Measurements from ENCODE around the gene LNP1.

Gene LNP1

DNA sequence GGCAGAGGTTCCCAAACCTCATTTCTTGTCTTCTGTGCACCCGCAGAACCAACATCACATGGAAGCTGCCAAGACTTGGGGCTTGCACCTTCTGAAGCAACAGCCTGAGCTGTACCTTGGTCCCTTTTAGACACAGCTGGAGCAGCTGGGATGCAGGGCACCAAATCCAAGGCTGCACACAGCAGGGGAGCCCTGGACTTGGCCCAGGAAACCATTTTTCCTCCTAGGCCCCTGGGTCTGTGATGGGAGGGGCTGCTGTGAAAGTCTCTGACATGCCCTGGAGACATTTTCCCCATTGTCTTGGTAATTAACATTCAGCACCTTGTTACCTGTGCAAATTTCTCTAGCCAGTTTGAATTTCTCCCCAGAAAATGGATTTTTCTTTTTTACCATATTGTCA lies 57.5 kb downstream of the LNP1 start:
- no peaks in the 10 kb centered on the region for H3F3A ChIP-seq (ENCODE audit: insufficient read depth)
- no peak overlapping the region for H3K4me2 ChIP-seq (ENCODE audit: low read depth, low read length, poor library complexity, severe bottlenecking)
- no peaks in the 10 kb centered on the region for H3K9me3 ChIP-seq (ENCODE audit: insufficient read depth, low read length)
- no peak overlapping the region for H3K27ac ChIP-seq (ENCODE audit: low read depth, low read length)
- H3K4me3 ChIP-seq (ENCODE audit: insufficient read depth, low read length, poor library complexity, severe bottlenecking): no peak overlapping the region
- no peaks in the 10 kb centered on the region for H3K9me2 ChIP-seq (replicated peaks; ENCODE audit: insufficient read depth, low read length)
- TF ChIP-seq, protein P1, sequence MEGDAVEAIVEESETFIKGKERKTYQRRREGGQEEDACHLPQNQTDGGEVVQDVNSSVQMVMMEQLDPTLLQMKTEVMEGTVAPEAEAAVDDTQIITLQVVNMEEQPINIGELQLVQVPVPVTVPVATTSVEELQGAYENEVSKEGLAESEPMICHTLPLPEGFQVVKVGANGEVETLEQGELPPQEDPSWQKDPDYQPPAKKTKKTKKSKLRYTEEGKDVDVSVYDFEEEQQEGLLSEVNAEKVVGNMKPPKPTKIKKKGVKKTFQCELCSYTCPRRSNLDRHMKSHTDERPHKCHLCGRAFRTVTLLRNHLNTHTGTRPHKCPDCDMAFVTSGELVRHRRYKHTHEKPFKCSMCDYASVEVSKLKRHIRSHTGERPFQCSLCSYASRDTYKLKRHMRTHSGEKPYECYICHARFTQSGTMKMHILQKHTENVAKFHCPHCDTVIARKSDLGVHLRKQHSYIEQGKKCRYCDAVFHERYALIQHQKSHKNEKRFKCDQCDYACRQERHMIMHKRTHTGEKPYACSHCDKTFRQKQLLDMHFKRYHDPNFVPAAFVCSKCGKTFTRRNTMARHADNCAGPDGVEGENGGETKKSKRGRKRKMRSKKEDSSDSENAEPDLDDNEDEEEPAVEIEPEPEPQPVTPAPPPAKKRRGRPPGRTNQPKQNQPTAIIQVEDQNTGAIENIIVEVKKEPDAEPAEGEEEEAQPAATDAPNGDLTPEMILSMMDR (IDR thresholded peaks at IDR 0.05; ENCODE audit: insufficient read depth, low read length, poor library complexity, severe bottlenecking): no peak
- no peak for TF ChIP-seq EZH2phosphoT487 (conservative IDR thresholded peaks at IDR 0.05; ENCODE audit: low read length)
- no peak overlapping the region for H3K9ac ChIP-seq (ENCODE audit: low read length)
- H3K27me3 ChIP-seq (ENCODE audit: low read length): no peaks in the 10 kb centered on the region
- no peaks in the 10 kb centered on the region for H3K36me3 ChIP-seq (ENCODE audit: low read length)
- no peak overlapping the region for H2AFZ ChIP-seq (ENCODE audit: low read depth, low read length, severe bottlenecking)
- no peaks in the 10 kb centered on the region for H3K79me2 ChIP-seq (ENCODE audit: insufficient read depth, low read length)
- H4K20me1 ChIP-seq (ENCODE audit: low read depth, low read length): no peaks in the 10 kb centered on the region

DNA sequence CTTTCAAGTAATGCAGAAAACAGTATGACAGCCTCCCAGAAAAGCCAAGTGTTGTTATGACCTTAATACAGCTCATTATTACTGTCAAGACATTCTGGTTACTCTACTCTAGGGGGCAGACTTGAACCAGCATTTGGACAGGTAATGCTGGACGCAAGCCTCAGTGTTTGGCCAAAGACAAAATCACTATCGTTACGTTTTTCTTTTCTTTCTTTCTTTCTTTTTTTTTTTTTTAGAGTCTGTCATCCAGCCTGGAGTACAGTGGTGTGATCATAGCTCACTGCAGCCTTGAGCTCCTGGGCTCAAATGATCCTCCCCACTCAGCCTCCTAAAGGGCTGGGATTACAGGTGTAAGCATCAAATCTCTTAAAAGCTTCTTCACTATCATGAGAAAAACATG lies 61.7 kb downstream of the LNP1 start:
- H3K4me2 ChIP-seq (ENCODE audit: low read depth, low read length, poor library complexity, severe bottlenecking): no peak overlapping the region
- TF ChIP-seq EZH2phosphoT487 (conservative IDR thresholded peaks at IDR 0.05; ENCODE audit: low read length): no peak
- TF ChIP-seq, protein P1 (IDR thresholded peaks at IDR 0.05; ENCODE audit: insufficient read depth, low read length, poor library complexity, severe bottlenecking): peak; percentile 38

DNA sequence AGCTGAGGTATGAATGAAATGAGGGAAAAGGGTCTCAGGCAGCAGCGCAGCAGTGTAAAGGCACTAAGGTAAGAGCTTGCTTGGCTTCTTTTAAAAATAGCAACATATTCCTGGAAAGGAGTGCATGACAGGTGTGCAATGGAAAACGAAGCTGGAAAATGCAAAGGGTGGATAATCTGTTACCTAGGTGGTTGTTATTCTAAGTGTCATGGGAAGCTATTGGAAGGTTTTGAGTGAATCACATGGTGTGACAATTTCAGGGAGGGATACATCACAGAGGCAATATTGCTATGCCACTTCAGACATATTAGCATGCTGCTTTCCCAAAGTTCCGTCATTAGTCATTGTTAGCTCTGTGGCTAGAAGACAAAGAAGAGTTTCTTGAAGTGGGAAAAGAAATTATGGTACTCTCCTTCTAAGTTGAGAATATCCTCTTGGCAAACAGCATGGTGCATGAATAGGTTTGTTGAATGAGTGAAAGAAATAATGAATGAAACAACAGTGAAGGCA lies 62.4 kb downstream of the LNP1 start:
- H3K36me3 ChIP-seq (ENCODE audit: low read length): no peaks in the 10 kb centered on the region
- H3K4me2 ChIP-seq (ENCODE audit: low read depth, low read length, poor library complexity, severe bottlenecking): no peak overlapping the region
- peaks cover 6% of the 10 kb centered on the region; the same call in 1 of the 2 replicates for H3K9me3 ChIP-seq (ENCODE audit: insufficient read depth, low read length)
- no peaks in the 10 kb centered on the region for H3F3A ChIP-seq (ENCODE audit: insufficient read depth)
- H3K9ac ChIP-seq (ENCODE audit: low read length): no peak overlapping the region
- no peaks in the 10 kb centered on the region for H3K9me2 ChIP-seq (replicated peaks; ENCODE audit: insufficient read depth, low read length)
- no peaks in the 10 kb centered on the region for H3K79me2 ChIP-seq (ENCODE audit: insufficient read depth, low read length)
- H3K27ac ChIP-seq (ENCODE audit: low read depth, low read length): no peak overlapping the region
- H2AFZ ChIP-seq (ENCODE audit: low read depth, low read length, severe bottlenecking): no peak overlapping the region
- no peaks in the 10 kb centered on the region for H3K27me3 ChIP-seq (ENCODE audit: low read length)
- no peak overlapping the region for H3K4me3 ChIP-seq (ENCODE audit: insufficient read depth, low read length, poor library complexity, severe bottlenecking)
- no peaks in the 10 kb centered on the region for H4K20me1 ChIP-seq (ENCODE audit: low read depth, low read length)
- TF ChIP-seq, protein P1 (IDR thresholded peaks at IDR 0.05; ENCODE audit: insufficient read depth, low read length, poor library complexity, severe bottlenecking): no peak
- TF ChIP-seq EZH2phosphoT487 (conservative IDR thresholded peaks at IDR 0.05; ENCODE audit: low read length): no peak

More for the DNA sequence above, 61.7 kb downstream of the LNP1 start:
- H3K27me3 ChIP-seq (ENCODE audit: low read length): no peaks in the 10 kb centered on the region
- H3K27ac ChIP-seq (ENCODE audit: low read depth, low read length): no peak overlapping the region
- H3K4me3 ChIP-seq (ENCODE audit: insufficient read depth, low read length, poor library complexity, severe bottlenecking): no peak overlapping the region
- no peaks in the 10 kb centered on the region for H3F3A ChIP-seq (ENCODE audit: insufficient read depth)
- no peak overlapping the region for H3K9ac ChIP-seq (ENCODE audit: low read length)
- H3K9me2 ChIP-seq (replicated peaks; ENCODE audit: insufficient read depth, low read length): no peaks in the 10 kb centered on the region
- peaks cover 2% of the 10 kb centered on the region; the same call in 1 of the 2 replicates for H3K9me3 ChIP-seq (ENCODE audit: insufficient read depth, low read length)
- no peaks in the 10 kb centered on the region for H3K79me2 ChIP-seq (ENCODE audit: insufficient read depth, low read length)
- H2AFZ ChIP-seq (ENCODE audit: low read depth, low read length, severe bottlenecking): no peak overlapping the region
- H4K20me1 ChIP-seq (ENCODE audit: low read depth, low read length): no peaks in the 10 kb centered on the region
- no peaks in the 10 kb centered on the region for H3K36me3 ChIP-seq (ENCODE audit: low read length)

Measured in SU-DHL-6 (cell line).